ENCODE measurements around the gene SLC35D1.
"Not testable (repeated sequence)": the region's sequence is repeated elsewhere in the genome, so short reads cannot be mapped to it uniquely, and the experiment has no call there.

Gene SLC35D1

GRCh38 chr1:67053785-67054772 is at the start of gene SLC35D1:
TSS of gene SLC35D1 (minus strand) at chr1:67054148. CDS start at chr1:67054013, 135 bp downstream.
- in situ Hi-C loops (cut with MboI; ENCODE audit: low sequenced_read_pairs) = no loop called here

GRCh38 chr1:67103548-67103947 is 49.6 kb upstream of the SLC35D1 start:
- in situ Hi-C loops (cut with MboI; ENCODE audit: low sequenced_read_pairs) = no loop called here

GRCh38 chr1:67100833-67101232 is 46.9 kb upstream of the SLC35D1 start:
- in situ Hi-C loops (cut with MboI; ENCODE audit: low sequenced_read_pairs) = no loop called here

GRCh38 chr1:67097305-67097704 is 43.4 kb upstream of the SLC35D1 start:
- in situ Hi-C loops (cut with MboI; ENCODE audit: low sequenced_read_pairs) = no loop called here

- in situ Hi-C loops (cut with MboI; ENCODE audit: low sequenced_read_pairs) = no loop called here
These were observed 40.2 kb upstream of the SLC35D1 start for GRCh38 chr1:67094191-67094590.

GRCh38 chr1:67089685-67090208 is 35.8 kb upstream of the SLC35D1 start:
- in situ Hi-C loops (cut with MboI; ENCODE audit: low sequenced_read_pairs) = no loop called here

GRCh38 chr1:67088440-67088839 is 34.5 kb upstream of the SLC35D1 start:
- in situ Hi-C loops (cut with MboI; ENCODE audit: low sequenced_read_pairs) = no loop called here

- in situ Hi-C loops (cut with MboI; ENCODE audit: low sequenced_read_pairs) = no loop called here
These were observed 31.4 kb upstream of the SLC35D1 start for GRCh38 chr1:67085326-67085725.

GRCh38 chr1:67084765-67085318 is 30.9 kb upstream of the SLC35D1 start:
- in situ Hi-C loops (cut with MboI; ENCODE audit: low sequenced_read_pairs) = no loop called here

GRCh38 chr1:67078291-67078690 is 24.3 kb upstream of the SLC35D1 start:
- in situ Hi-C loops (cut with MboI; ENCODE audit: low sequenced_read_pairs) = no loop called here

GRCh38 chr1:67077593-67077992 is 23.6 kb upstream of the SLC35D1 start:
- in situ Hi-C loops (cut with MboI; ENCODE audit: low sequenced_read_pairs) = no loop called here

GRCh38 chr1:67072749-67073148 is 18.8 kb upstream of the SLC35D1 start:
- in situ Hi-C loops (cut with MboI; ENCODE audit: low sequenced_read_pairs) = no loop called here

GRCh38 chr1:67067655-67068054 is 13.7 kb upstream of the SLC35D1 start:
- in situ Hi-C loops (cut with MboI; ENCODE audit: low sequenced_read_pairs) = not testable (repeated sequence)

- in situ Hi-C loops (cut with MboI; ENCODE audit: low sequenced_read_pairs) = no loop called here
These were observed 8.5 kb upstream of the SLC35D1 start for GRCh38 chr1:67062412-67062811.

- in situ Hi-C loops (cut with MboI; ENCODE audit: low sequenced_read_pairs) = no loop called here
These were observed 7.3 kb upstream of the SLC35D1 start for GRCh38 chr1:67061266-67061665.

GRCh38 chr1:67060811-67061218 is 6.9 kb upstream of the SLC35D1 start:
- in situ Hi-C loops (cut with MboI; ENCODE audit: low sequenced_read_pairs) = no loop called here

- in situ Hi-C loops (cut with MboI; ENCODE audit: low sequenced_read_pairs) = no loop called here
These were observed 5.4 kb upstream of the SLC35D1 start for GRCh38 chr1:67059346-67059745.

GRCh38 chr1:67058761-67059160 is 4.8 kb upstream of the SLC35D1 start:
- in situ Hi-C loops (cut with MboI; ENCODE audit: low sequenced_read_pairs) = no loop called here

- in situ Hi-C loops (cut with MboI; ENCODE audit: low sequenced_read_pairs) = no loop called here
These were observed 4.3 kb upstream of the SLC35D1 start for GRCh38 chr1:67058242-67058641.

GRCh38 chr1:67053535-67053784 is 488 bp downstream of the SLC35D1 start:
- in situ Hi-C loops (cut with MboI; ENCODE audit: low sequenced_read_pairs) = no loop called here

GRCh38 chr1:67052741-67053534 is 1.0 kb downstream of the SLC35D1 start:
- in situ Hi-C loops (cut with MboI; ENCODE audit: low sequenced_read_pairs) = no loop called here

Data from HL-60/S4 treated with phorbol 12-myristate 13-acetate at 8.2 ng/mL for 4 days and 3 days (cell line).